HepG2 (cell line): ENCODE results near the gene POFUT2.

Source experiments
- ARNT ChIP-seq: fragments of 450-650 bp; IDR thresholded peaks from 2 replicates; pipeline ENCODE4 v1.6.1; 2017
- CEBPB ChIP-seq: IDR thresholded peaks from 2 replicates; pipeline ENCODE4 v1.6.1; 2011; ENCODE audit warnings: low read depth, low read length, improper control_type of control experiment, borderline replicate concordance
- GTF2F1 ChIP-seq: fragments of 150-350 bp; IDR thresholded peaks from 2 replicates; pipeline ENCODE4 v1.6.1; 2014; ENCODE audit warnings: low read length
- MBNL3 ChIP-seq: fragments of 250-450 bp; sonication (Bioruptor Pico); conservative IDR thresholded peaks from 2 replicates; pipeline ENCODE4 v1.8.0; 2022; ENCODE audit warnings: mild to moderate bottlenecking, inconsistent platforms
- PBX2 ChIP-seq: IDR thresholded peaks from 2 replicates; pipeline ENCODE4 v1.6.1; 2016; ENCODE audit warnings: control low read depth
- RNF2 ChIP-seq: fragments of 450-650 bp; conservative IDR thresholded peaks from 2 replicates; pipeline ENCODE4 v1.6.1; 2016; ENCODE audit warnings: low read depth
- ZBTB43 ChIP-seq: sonication (generic); formaldehyde crosslinking; conservative IDR thresholded peaks from 2 replicates; pipeline ENCODE4 v1.4.0; 2020; ENCODE audit warnings: missing genetic modification reagents
- TF ChIP-seq, protein P1 (sequence below): sonication (generic); formaldehyde crosslinking; IDR thresholded peaks from 2 replicates; pipeline ENCODE4 v1.5.0; 2020; ENCODE audit warnings: mild to moderate bottlenecking, missing genetic modification reagents, moderate library complexity
- TF ChIP-seq, protein P2 (sequence below), 2 experiments: fragments of 450-650 bp in 1 of 2; sonication (generic) in 1 of 2; formaldehyde crosslinking in 1 of 2; IDR thresholded peaks; 2 replicates each; pipeline versions ENCODE4 v1.6.1 to v1.8.0; 2016 to 2022; ENCODE audit warnings: antibody characterized with exemption in 1 of 2, mild to moderate bottlenecking in 1 of 2, missing genetic modification reagents in 1 of 2

- TF ChIP-seq ZBTB43 (CRISPR knock-in tag) (no peak), MBNL3 (no peak), CEBPB (no peak), GTF2F1 (no peak), PBX2 (CRISPR knock-in tag) (no peak), ARNT (no peak), RNF2 (no peak)
- TF ChIP-seq, protein P1, sequence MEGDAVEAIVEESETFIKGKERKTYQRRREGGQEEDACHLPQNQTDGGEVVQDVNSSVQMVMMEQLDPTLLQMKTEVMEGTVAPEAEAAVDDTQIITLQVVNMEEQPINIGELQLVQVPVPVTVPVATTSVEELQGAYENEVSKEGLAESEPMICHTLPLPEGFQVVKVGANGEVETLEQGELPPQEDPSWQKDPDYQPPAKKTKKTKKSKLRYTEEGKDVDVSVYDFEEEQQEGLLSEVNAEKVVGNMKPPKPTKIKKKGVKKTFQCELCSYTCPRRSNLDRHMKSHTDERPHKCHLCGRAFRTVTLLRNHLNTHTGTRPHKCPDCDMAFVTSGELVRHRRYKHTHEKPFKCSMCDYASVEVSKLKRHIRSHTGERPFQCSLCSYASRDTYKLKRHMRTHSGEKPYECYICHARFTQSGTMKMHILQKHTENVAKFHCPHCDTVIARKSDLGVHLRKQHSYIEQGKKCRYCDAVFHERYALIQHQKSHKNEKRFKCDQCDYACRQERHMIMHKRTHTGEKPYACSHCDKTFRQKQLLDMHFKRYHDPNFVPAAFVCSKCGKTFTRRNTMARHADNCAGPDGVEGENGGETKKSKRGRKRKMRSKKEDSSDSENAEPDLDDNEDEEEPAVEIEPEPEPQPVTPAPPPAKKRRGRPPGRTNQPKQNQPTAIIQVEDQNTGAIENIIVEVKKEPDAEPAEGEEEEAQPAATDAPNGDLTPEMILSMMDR (CRISPR knock-in tag): no peak
- TF ChIP-seq, protein P2, sequence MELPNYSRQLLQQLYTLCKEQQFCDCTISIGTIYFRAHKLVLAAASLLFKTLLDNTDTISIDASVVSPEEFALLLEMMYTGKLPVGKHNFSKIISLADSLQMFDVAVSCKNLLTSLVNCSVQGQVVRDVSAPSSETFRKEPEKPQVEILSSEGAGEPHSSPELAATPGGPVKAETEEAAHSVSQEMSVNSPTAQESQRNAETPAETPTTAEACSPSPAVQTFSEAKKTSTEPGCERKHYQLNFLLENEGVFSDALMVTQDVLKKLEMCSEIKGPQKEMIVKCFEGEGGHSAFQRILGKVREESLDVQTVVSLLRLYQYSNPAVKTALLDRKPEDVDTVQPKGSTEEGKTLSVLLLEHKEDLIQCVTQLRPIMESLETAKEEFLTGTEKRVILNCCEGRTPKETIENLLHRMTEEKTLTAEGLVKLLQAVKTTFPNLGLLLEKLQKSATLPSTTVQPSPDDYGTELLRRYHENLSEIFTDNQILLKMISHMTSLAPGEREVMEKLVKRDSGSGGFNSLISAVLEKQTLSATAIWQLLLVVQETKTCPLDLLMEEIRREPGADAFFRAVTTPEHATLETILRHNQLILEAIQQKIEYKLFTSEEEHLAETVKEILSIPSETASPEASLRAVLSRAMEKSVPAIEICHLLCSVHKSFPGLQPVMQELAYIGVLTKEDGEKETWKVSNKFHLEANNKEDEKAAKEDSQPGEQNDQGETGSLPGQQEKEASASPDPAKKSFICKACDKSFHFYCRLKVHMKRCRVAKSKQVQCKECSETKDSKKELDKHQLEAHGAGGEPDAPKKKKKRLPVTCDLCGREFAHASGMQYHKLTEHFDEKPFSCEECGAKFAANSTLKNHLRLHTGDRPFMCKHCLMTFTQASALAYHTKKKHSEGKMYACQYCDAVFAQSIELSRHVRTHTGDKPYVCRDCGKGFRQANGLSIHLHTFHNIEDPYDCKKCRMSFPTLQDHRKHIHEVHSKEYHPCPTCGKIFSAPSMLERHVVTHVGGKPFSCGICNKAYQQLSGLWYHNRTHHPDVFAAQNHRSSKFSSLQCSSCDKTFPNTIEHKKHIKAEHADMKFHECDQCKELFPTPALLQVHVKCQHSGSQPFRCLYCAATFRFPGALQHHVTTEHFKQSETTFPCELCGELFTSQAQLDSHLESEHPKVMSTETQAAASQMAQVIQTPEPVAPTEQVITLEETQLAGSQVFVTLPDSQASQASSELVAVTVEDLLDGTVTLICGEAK (IDR thresholded peaks at IDR 0.05): no peak
- TF ChIP-seq, protein P2 (CRISPR knock-in tag; IDR thresholded peaks at IDR 0.05): no peak
These were observed 37.4 kb downstream of the POFUT2 start for GRCh38 chr21:45250272-45250671.
